K562 (cell line): Measurements from ENCODE around the gene DSC1. TPM values are rescaled to one million over a fixed set of nuclear protein-coding genes. Genes with fewer than 3 reads are reported as not detected.
A peak's percentile ranks its signal among the peaks of the same experiment; 100 is the strongest.

Experiments used
- ATAC-seq: fragments of 200-7000 bp; cut with Tn5 transposase; 3 replicates; pipeline ENCODE4 v1.9.1; 2020; ENCODE audit warnings: moderate library complexity
- BruUV-seq: library from RNA; stranded (reverse); fragments of 400-500 nt; replicated peaks from 2 replicates; lab custom pipeline; 2021; lab: Mats Ljungman, UMichigan
- CTCF ChIA-PET: fragments of 300-600 bp; formaldehyde crosslinking; extraction: SDS; loops from one replicate; lab custom pipeline; 2021; ENCODE audit warnings: low intra/inter-chr PET ratio; lab: Yijun Ruan, JAX
- POLR2A ChIA-PET: fragments of 300-600, 350-650 bp; sonication (Branson Sonifier 250); formaldehyde crosslinking; extraction: SDS; loops from one replicate; lab custom pipeline; 2021; ENCODE audit warnings: antibody characterized with exemption, inconsistent platforms; lab: Yijun Ruan, JAX
- DNase-seq, 4 experiments: peaks; one replicate each; pipeline versions ENCODE4 v3.0.0 to v3.0.0-alpha.2; 2011 to 2018; ENCODE audit warnings: low spot score in 3 of 4, mixed read lengths in 3 of 4; ENCODE audit errors: extremely low read depth in 1 of 4
- FAIRE-seq: peaks from 2 replicates; lab custom pipeline; 2011; peaks lifted over from hg19 to GRCh38; lab: Jason Lieb, UNC
- H2AFZ ChIP-seq: 2 replicates; pipeline ENCODE4 v1.6.0; 2011; ENCODE audit warnings: low read depth, low read length, control low read depth, inconsistent platforms
- H3K27ac ChIP-seq: fragments of 200-600 bp; 3 replicates; pipeline ENCODE4 v1.8.0; 2011; ENCODE audit warnings: low read depth, mild to moderate bottlenecking, control low read depth, inconsistent platforms, low read length, moderate library complexity, mixed read lengths; ENCODE audit errors: extremely low read depth
- H3K27me3 ChIP-seq, 2 experiments: fragments of 300-600 bp in 1 of 2; 2 replicates in 1 of 2; 3 replicates in 1 of 2; pipeline versions ENCODE4 v1.6.0 to v1.8.0; 2011; ENCODE audit warnings: inconsistent platforms in 2 of 2, low read length in 2 of 2, mild to moderate bottlenecking in 1 of 2, mixed read lengths in 1 of 2, moderate library complexity in 1 of 2; ENCODE audit not compliant: control insufficient read depth in 2 of 2, insufficient read depth in 2 of 2
- H3K36me3 ChIP-seq: fragments of 300-600 bp; 3 replicates; pipeline ENCODE4 v1.8.0; 2011; ENCODE audit warnings: mild to moderate bottlenecking, low read length, inconsistent platforms; ENCODE audit not compliant: control insufficient read depth, insufficient read depth
- H3K4me1 ChIP-seq, 2 experiments: fragments of 200-600 bp in 1 of 2; replicated peaks in 1 of 2; 2 replicates in 1 of 2; 3 replicates in 1 of 2; pipeline versions ENCODE4 v1.5.1 to v1.8.0; 2011; ENCODE audit warnings: inconsistent platforms in 2 of 2, low read length in 2 of 2, mild to moderate bottlenecking in 1 of 2, mixed read lengths in 1 of 2, moderate library complexity in 1 of 2; ENCODE audit not compliant: control insufficient read depth in 2 of 2, insufficient read depth in 2 of 2
- H3K4me2 ChIP-seq: 2 replicates; pipeline ENCODE4 v1.6.1; 2011; ENCODE audit warnings: low read length, control low read depth, inconsistent platforms, mixed read lengths; ENCODE audit not compliant: insufficient read depth
- H3K4me3 ChIP-seq: fragments of 200-600 bp; sonication (generic), shearing (Covaris generic); 2 replicates; pipeline ENCODE4 v1.5.1; 2016; ENCODE audit warnings: control low read depth, inconsistent platforms
- H3K79me2 ChIP-seq: fragments of 200-600 bp; 3 replicates; pipeline ENCODE4 v1.8.0; 2011; ENCODE audit warnings: low read length, inconsistent platforms; ENCODE audit not compliant: control insufficient read depth, insufficient read depth
- H3K9ac ChIP-seq, 2 experiments: 2 replicates each; pipeline versions ENCODE4 v1.6.0 to v1.6.1; 2011; ENCODE audit warnings: low read depth in 2 of 2, low read length in 2 of 2, control low read depth in 1 of 2, inconsistent platforms in 1 of 2, mild to moderate bottlenecking in 1 of 2, mixed read lengths in 1 of 2; ENCODE audit not compliant: insufficient read depth in 1 of 2
- H3K9me1 ChIP-seq: one replicate; pipeline ENCODE4 v1.6.0; 2011; ENCODE audit warnings: inconsistent platforms, mild to moderate bottlenecking, low read length, moderate library complexity; ENCODE audit not compliant: control insufficient read depth, insufficient read depth
- H3K9me3 ChIP-seq: replicated peaks from 2 replicates; pipeline ENCODE4 v1.5.1; 2011; ENCODE audit warnings: low read depth, low read length, inconsistent platforms; ENCODE audit not compliant: control insufficient read depth, insufficient read depth
- H4K20me1 ChIP-seq: replicated peaks from 2 replicates; pipeline ENCODE4 v1.6.1; 2011; ENCODE audit warnings: low read length, inconsistent platforms, mixed read lengths; ENCODE audit not compliant: control insufficient read depth, insufficient read depth
- CBX5 ChIP-seq: IDR thresholded peaks from 2 replicates; pipeline ENCODE4 v1.6.1; 2014; ENCODE audit warnings: low read depth, borderline replicate concordance
- MXD1 ChIP-seq: fragments of 250-450 bp; sonication (Bioruptor Pico); IDR thresholded peaks from 2 replicates; pipeline ENCODE4 v1.8.0; 2021; ENCODE audit warnings: borderline replicate concordance, mild to moderate bottlenecking, moderate library complexity; ENCODE audit not compliant: poor library complexity, severe bottlenecking
- MYNN ChIP-seq, 2 experiments: sonication (generic); formaldehyde crosslinking in 1 of 2; IDR thresholded peaks; 2 replicates each; pipeline versions ENCODE4 v1.5.0 to v1.6.1; 2016 to 2020; ENCODE audit warnings: antibody characterized with exemption in 1 of 2, missing genetic modification reagents in 1 of 2
- POLR2AphosphoS2 ChIP-seq: IDR thresholded peaks from 2 replicates; pipeline ENCODE4 v1.6.1; 2012; ENCODE audit warnings: low read length, improper control_type of control experiment
- POU5F1 ChIP-seq: fragments of 150-350 bp; IDR thresholded peaks from 2 replicates; pipeline ENCODE4 v1.6.1; 2014; ENCODE audit warnings: borderline replicate concordance, low read length, low read depth, mild to moderate bottlenecking; ENCODE audit not compliant: partially characterized antibody
- PPARD ChIP-seq: fragments of 250-450 bp; sonication (Bioruptor Pico); IDR thresholded peaks from 2 replicates; pipeline ENCODE4 v1.8.0; 2022; ENCODE audit warnings: inconsistent platforms, mild to moderate bottlenecking, moderate library complexity
- RFX1 ChIP-seq: fragments of 450-650 bp; IDR thresholded peaks from 2 replicates; pipeline ENCODE4 v1.6.1; 2016; ENCODE audit warnings: mild to moderate bottlenecking, moderate library complexity
- SNRNP70 ChIP-seq: fragments of 200-400 bp; formaldehyde crosslinking; optimal IDR thresholded peaks from 2 replicates; pipeline ENCODE3; 2017; ENCODE audit warnings: low read depth, low read length
- TAL1 ChIP-seq: fragments of 450-650 bp; IDR thresholded peaks from 2 replicates; pipeline ENCODE4 v1.6.1; 2016; ENCODE audit warnings: mild to moderate bottlenecking
- TEAD1 ChIP-seq, 2 experiments: fragments of 450-650 bp in 1 of 2; sonication (generic) in 1 of 2; formaldehyde crosslinking; IDR thresholded peaks; 2 replicates each; pipeline versions ENCODE4 v1.4.0 to v1.8.0; 2020 to 2022; ENCODE audit warnings: mild to moderate bottlenecking in 2 of 2, missing genetic modification reagents in 1 of 2
- ZBTB8A ChIP-seq: fragments of 450-650 bp; IDR thresholded peaks from 2 replicates; pipeline ENCODE4 v1.6.1; 2018; ENCODE audit warnings: mild to moderate bottlenecking, moderate library complexity; ENCODE audit not compliant: partially characterized antibody
- ZNF586 ChIP-seq: fragments of 450-650 bp; formaldehyde crosslinking; conservative IDR thresholded peaks from 2 replicates; pipeline ENCODE4 v1.4.0; 2020; ENCODE audit warnings: mild to moderate bottlenecking, moderate library complexity
- WGBS: fragments of 100-300 bp; shearing (Covaris generic); methylation state at CpG from one replicate; pipeline ENCODE4 v1.1.6; 2016; ENCODE audit warnings: low coverage, mixed read lengths; ENCODE audit not compliant: insufficient coverage; ENCODE audit errors: missing lambda C conversion rate; 5-methylcytosine and 5-hydroxymethylcytosine counted together
- in situ Hi-C: fragments of 300-500 bp; cut with MboI; formaldehyde crosslinking; loops from 4 replicates; pipeline ENCODE4 v1.15.0; 2018; ENCODE audit warnings: inconsistent platforms, mixed read lengths
- intact Hi-C: fragments of 100-400 bp; cut with micrococcal nuclease; formaldehyde crosslinking; loops from 2 replicates; pipeline ENCODE4 v1.14.2; 2022
- polyA plus RNA-seq, 8 experiments: library from polyadenylated mRNA; depleted of rRNA in 4 of 8; stranded (reverse) in 5 of 8; unstranded in 3 of 8; fragments of >200 nt; fragmentation: Nextera tagmentation in 2 of 8; fragmentation: Illumina TruSeq in 1 of 8; extraction: Ambion mirVana in 2 of 8; extraction: Trizol in 1 of 8; gene quantifications; 2 replicates each; pipeline versions ENCODE4 v1.2.1 to v1.2.3, GENCODE V29; 2011 to 2014; ENCODE audit warnings: inconsistent platforms in 1 of 8, missing spikeins in 1 of 8
- total RNA-seq, 7 experiments: library from RNA; depleted of rRNA in 6 of 7; stranded (reverse); fragments of >200 nt in 6 of 7; fragmentation: Illumina TruSeq in 2 of 7; extraction: Trizol in 2 of 7; gene quantifications; 2 replicates each; pipeline versions ENCODE4 v1.2.1 to v1.2.3, GENCODE V29; 2011 to 2021; ENCODE audit warnings: low replicate concordance in 1 of 7
- TF ChIP-seq, protein P1 (sequence below): sonication (generic); formaldehyde crosslinking; IDR thresholded peaks from 2 replicates; pipeline ENCODE4 v1.8.0; 2022; ENCODE audit warnings: missing genetic modification reagents, mild to moderate bottlenecking, borderline replicate concordance
- TF ChIP-seq, protein P2 (sequence below): fragments of 250-450 bp; sonication (Bioruptor Pico); IDR thresholded peaks from 2 replicates; pipeline ENCODE4 v1.5.0; 2021; ENCODE audit warnings: mild to moderate bottlenecking, moderate library complexity
- TF ChIP-seq, protein P3 (sequence below): fragments of 450-650 bp; formaldehyde crosslinking; IDR thresholded peaks from 2 replicates; pipeline ENCODE4 v1.4.0; 2020; ENCODE audit warnings: mild to moderate bottlenecking, moderate library complexity

Gene DSC1
- total and polyA plus RNA-seq, 9 of the 15 experiments (the other 6 are each of a cell fraction or from before 2014, with no cell fraction given): 0.04 to 0.07 (median 0.05) TPM; not detected in 4

- Histone ChIP-seq H4K20me1 (no peaks in the 10 kb centered on the region), H3K36me3 (no peaks in the 10 kb centered on the region), H3K9ac (no peak overlapping the region), H3K27me3 (no peaks in the 10 kb centered on the region), H3K79me2 (no peaks in the 10 kb centered on the region), H3K4me3 (no peak overlapping the region), H3K9me1 (no peaks in the 10 kb centered on the region), H3K4me2 (no peak overlapping the region; the same call in 1 of the 2 replicates), H2AFZ (peak overlapping the region; percentile 71), H3K4me1 (peaks cover 4 to 6% of the 10 kb centered on the region in 2 experiments; a peak in 3 of 5 replicates), H3K9me3 (no peaks in the 10 kb centered on the region), H3K27ac (no peak overlapping the region)
- ChIA-PET CTCF (interaction anchor here (0.6 kb wide), 1 partner anchor 62 kb away, joined by 3 read pairs; no protein-coding TSS in a partner anchor), POLR2A (interaction anchor here (1.1 kb wide), 1 partner anchor 10 kb away, joined by 3 read pairs; no protein-coding TSS in a partner anchor)
- FAIRE-seq (no peak), DNase-seq (no peak), ATAC-seq (no peak)
- in situ Hi-C loops: no loop called here
- no TSS peak for BruUV-seq
- whole genome bisulfite sequencing: 39% methylated on average over 5 of the region's 5 CpGs
- intact Hi-C loops: no loop called here
- TF ChIP-seq CBX5 (no peak), MXD1 (CRISPR knock-in tag) (no peak), SNRNP70 (no peak), POU5F1 (no peak), TAL1 (no peak), PPARD (CRISPR knock-in tag) (no peak), RFX1 (no peak), ZBTB8A (no peak), ZNF586 (no peak), MYNN (IDR thresholded peaks at IDR 0.05) (no peak), MYNN (CRISPR knock-in tag; IDR thresholded peaks at IDR 0.05) (no peak), POLR2AphosphoS2 (no peak), TEAD1 (CRISPR knock-in tag; IDR thresholded peaks at IDR 0.05) (no peak)
- TF ChIP-seq, protein P1, sequence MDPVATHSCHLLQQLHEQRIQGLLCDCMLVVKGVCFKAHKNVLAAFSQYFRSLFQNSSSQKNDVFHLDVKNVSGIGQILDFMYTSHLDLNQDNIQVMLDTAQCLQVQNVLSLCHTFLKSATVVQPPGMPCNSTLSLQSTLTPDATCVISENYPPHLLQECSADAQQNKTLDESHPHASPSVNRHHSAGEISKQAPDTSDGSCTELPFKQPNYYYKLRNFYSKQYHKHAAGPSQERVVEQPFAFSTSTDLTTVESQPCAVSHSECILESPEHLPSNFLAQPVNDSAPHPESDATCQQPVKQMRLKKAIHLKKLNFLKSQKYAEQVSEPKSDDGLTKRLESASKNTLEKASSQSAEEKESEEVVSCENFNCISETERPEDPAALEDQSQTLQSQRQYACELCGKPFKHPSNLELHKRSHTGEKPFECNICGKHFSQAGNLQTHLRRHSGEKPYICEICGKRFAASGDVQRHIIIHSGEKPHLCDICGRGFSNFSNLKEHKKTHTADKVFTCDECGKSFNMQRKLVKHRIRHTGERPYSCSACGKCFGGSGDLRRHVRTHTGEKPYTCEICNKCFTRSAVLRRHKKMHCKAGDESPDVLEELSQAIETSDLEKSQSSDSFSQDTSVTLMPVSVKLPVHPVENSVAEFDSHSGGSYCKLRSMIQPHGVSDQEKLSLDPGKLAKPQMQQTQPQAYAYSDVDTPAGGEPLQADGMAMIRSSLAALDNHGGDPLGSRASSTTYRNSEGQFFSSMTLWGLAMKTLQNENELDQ (CRISPR knock-in tag): no peak
- TF ChIP-seq, protein P2, sequence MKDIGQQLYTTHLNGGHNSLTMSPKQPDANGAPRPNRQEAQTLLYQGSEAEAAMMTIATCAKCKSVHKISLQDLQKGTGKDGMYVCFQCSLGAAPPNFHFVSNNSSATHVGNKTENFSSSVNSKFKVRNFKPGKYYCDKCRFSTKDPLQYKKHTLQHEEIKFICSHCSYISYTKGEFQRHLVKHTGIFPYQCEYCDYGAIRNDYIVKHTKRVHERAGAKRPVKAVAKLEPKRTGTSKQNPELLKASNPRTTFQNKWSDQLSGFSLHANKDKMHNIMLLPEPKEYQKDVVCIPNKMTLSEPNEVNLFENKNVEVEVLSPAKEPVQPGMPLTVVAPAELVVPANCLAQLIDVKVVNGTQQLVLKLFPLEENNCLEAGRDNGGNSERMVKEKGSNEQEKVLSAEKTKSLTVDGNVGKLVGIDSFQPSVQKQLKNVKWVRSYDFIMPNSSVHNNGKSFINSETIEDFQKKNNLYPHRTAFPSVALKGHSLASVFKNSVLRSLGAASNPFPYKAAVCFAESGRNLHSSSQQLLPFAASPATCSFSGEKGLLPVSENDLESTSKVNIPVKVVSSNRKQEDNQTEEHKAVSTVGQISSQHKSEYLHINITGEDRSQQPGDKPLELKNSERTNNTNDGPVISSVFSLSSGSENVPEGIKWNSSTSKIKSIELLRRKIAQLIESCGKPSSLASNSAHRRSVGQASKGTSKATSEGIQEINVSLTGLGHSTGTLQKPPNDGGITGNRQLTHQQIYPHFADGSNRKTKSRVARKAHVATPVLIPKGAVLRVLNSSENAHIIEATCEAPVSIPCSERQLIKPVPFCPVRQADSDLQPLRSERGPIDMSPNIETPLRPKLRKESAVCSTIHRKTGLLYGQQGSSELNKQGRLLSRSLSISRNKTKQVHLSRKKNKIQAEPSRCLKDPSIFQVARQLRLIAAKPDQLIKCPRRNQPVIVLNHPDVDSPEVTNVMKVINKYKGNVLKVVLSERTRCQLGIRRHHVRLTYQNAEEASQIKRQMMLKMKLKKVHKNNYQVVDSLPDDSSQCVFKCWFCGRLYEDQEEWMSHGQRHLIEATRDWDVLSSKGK (CRISPR knock-in tag): no peak
- TF ChIP-seq, protein P3, sequence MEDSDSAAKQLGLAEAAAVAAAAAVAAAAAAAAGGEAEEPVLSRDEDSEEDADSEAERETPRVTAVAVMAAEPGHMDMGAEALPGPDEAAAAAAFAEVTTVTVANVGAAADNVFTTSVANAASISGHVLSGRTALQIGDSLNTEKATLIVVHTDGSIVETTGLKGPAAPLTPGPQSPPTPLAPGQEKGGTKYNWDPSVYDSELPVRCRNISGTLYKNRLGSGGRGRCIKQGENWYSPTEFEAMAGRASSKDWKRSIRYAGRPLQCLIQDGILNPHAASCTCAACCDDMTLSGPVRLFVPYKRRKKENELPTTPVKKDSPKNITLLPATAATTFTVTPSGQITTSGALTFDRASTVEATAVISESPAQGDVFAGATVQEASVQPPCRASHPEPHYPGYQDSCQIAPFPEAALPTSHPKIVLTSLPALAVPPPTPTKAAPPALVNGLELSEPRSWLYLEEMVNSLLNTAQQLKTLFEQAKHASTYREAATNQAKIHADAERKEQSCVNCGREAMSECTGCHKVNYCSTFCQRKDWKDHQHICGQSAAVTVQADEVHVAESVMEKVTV (CRISPR knock-in tag): no peak
These were observed 43.4 kb upstream of the DSC1 start for GRCh38 chr18:31206071-31206470.
